ENCODE measurements around the gene SOCS1.

SOCS1 gene

GRCh38 chr16:11213373-11213772, 42.6 kb downstream of the SOCS1 start:
- ChIA-PET POLR2A (no interaction called here), CTCF (no interaction called here)
- no peak for DNase-seq (ENCODE audit: extremely low spot score)
- no peak for TF ChIP-seq FOXK2 (IDR thresholded peaks at IDR 0.05)
- no peak for TF ChIP-seq ARNT (IDR thresholded peaks at IDR 0.05)
- TF ChIP-seq ELF4 (IDR thresholded peaks at IDR 0.05), result no peak
- no peak for TF ChIP-seq BHLHE40 (IDR thresholded peaks at IDR 0.05; ENCODE audit: borderline replicate concordance)
- no peak for TF ChIP-seq CTBP1 (IDR thresholded peaks at IDR 0.05; ENCODE audit: borderline replicate concordance)
- TF ChIP-seq NFRKB (IDR thresholded peaks at IDR 0.05), result no peak
- no peak for TF ChIP-seq SUZ12 (IDR thresholded peaks at IDR 0.05)
- no peak for TF ChIP-seq SP1 (IDR thresholded peaks at IDR 0.05)
- no peak for TF ChIP-seq L3MBTL2 (conservative IDR thresholded peaks at IDR 0.05)
- no peak for TF ChIP-seq HDGF (IDR thresholded peaks at IDR 0.05; ENCODE audit: borderline replicate concordance)
- no peak for TF ChIP-seq FOXA1 (IDR thresholded peaks at IDR 0.05)
- no peak for TF ChIP-seq FOXM1 (IDR thresholded peaks at IDR 0.05; ENCODE audit: borderline replicate concordance)
- no peak for TF ChIP-seq TARDBP (IDR thresholded peaks at IDR 0.05)
- TF ChIP-seq ZNF384 (IDR thresholded peaks at IDR 0.05), result no peak
- no peak for TF ChIP-seq LEF1 (IDR thresholded peaks at IDR 0.05; ENCODE audit: borderline replicate concordance)

GRCh38 chr16:11212798-11213196, 43.2 kb downstream of the SOCS1 start:
- ChIA-PET POLR2A (interaction anchor here (0.7 to 1.3 kb wide), 2 partner anchors 43 to 52 kb away, joined by 3 to 4 read pairs; partner anchors contain the start of gene SOCS1), CTCF (no interaction called here)
- TF ChIP-seq HDGF (IDR thresholded peaks at IDR 0.05; ENCODE audit: borderline replicate concordance), result no peak
- DNase-seq (ENCODE audit: extremely low spot score), result no peak

GRCh38 chr16:11211977-11212797, 43.8 kb downstream of the SOCS1 start:
- ChIA-PET POLR2A (interaction anchor here (0.7 to 1.3 kb wide), 2 partner anchors 44 to 51 kb away, joined by 3 to 4 read pairs; partner anchors contain the start of gene SOCS1), CTCF (no interaction called here)
- no peak for DNase-seq (ENCODE audit: extremely low spot score)
- TF ChIP-seq L3MBTL2 (conservative IDR thresholded peaks at IDR 0.05) (no peak), LEF1 (IDR thresholded peaks at IDR 0.05; ENCODE audit: borderline replicate concordance) (no peak), FOXK2 (IDR thresholded peaks at IDR 0.05) (no peak), BHLHE40 (IDR thresholded peaks at IDR 0.05; ENCODE audit: borderline replicate concordance) (no peak), SUZ12 (IDR thresholded peaks at IDR 0.05) (no peak), FOXA1 (IDR thresholded peaks at IDR 0.05) (no peak), HDGF (IDR thresholded peaks at IDR 0.05; ENCODE audit: borderline replicate concordance) (no peak), FOXM1 (IDR thresholded peaks at IDR 0.05; ENCODE audit: borderline replicate concordance) (no peak), CTBP1 (IDR thresholded peaks at IDR 0.05; ENCODE audit: borderline replicate concordance) (no peak), PKNOX1 (IDR thresholded peaks at IDR 0.05) (no peak), SP1 (IDR thresholded peaks at IDR 0.05) (no peak), ZNF384 (IDR thresholded peaks at IDR 0.05) (no peak), NFRKB (IDR thresholded peaks at IDR 0.05) (no peak), ELF4 (IDR thresholded peaks at IDR 0.05) (no peak), TARDBP (IDR thresholded peaks at IDR 0.05) (no peak), ARNT (IDR thresholded peaks at IDR 0.05) (no peak)

- no peak for DNase-seq (ENCODE audit: extremely low spot score)
- POLR2A ChIA-PET, result interaction anchor here (1.3 kb wide), 1 partner anchor 45 kb away, joined by 4 read pairs; the partner anchor contains the start of gene SOCS1
- TF ChIP-seq HDGF (IDR thresholded peaks at IDR 0.05; ENCODE audit: borderline replicate concordance) (no peak), FOXA1 (IDR thresholded peaks at IDR 0.05) (no peak), FOXK2 (IDR thresholded peaks at IDR 0.05) (no peak), L3MBTL2 (conservative IDR thresholded peaks at IDR 0.05) (no peak), FOXM1 (IDR thresholded peaks at IDR 0.05; ENCODE audit: borderline replicate concordance) (no peak), SUZ12 (IDR thresholded peaks at IDR 0.05) (no peak), SP1 (IDR thresholded peaks at IDR 0.05) (no peak), ARNT (IDR thresholded peaks at IDR 0.05) (no peak), ELF4 (IDR thresholded peaks at IDR 0.05) (no peak), BHLHE40 (IDR thresholded peaks at IDR 0.05; ENCODE audit: borderline replicate concordance) (no peak), PKNOX1 (IDR thresholded peaks at IDR 0.05) (no peak), CTBP1 (IDR thresholded peaks at IDR 0.05; ENCODE audit: borderline replicate concordance) (no peak), ZNF384 (IDR thresholded peaks at IDR 0.05) (no peak), LEF1 (IDR thresholded peaks at IDR 0.05; ENCODE audit: borderline replicate concordance) (no peak), TARDBP (IDR thresholded peaks at IDR 0.05) (no peak), NFRKB (IDR thresholded peaks at IDR 0.05) (no peak)
- CTCF ChIA-PET, result no interaction called here
These were observed 44.7 kb downstream of the SOCS1 start for GRCh38 chr16:11211061-11211976.

GRCh38 chr16:11210260-11210659, 45.7 kb downstream of the SOCS1 start:
- ChIA-PET CTCF (no interaction called here), POLR2A (no interaction called here)
- DNase-seq (ENCODE audit: extremely low spot score), result no peak
- TF ChIP-seq LEF1 (IDR thresholded peaks at IDR 0.05; ENCODE audit: borderline replicate concordance) (no peak), FOXA1 (IDR thresholded peaks at IDR 0.05) (no peak), FOXM1 (IDR thresholded peaks at IDR 0.05; ENCODE audit: borderline replicate concordance) (no peak), ARNT (IDR thresholded peaks at IDR 0.05) (no peak), CTBP1 (IDR thresholded peaks at IDR 0.05; ENCODE audit: borderline replicate concordance) (no peak), SUZ12 (IDR thresholded peaks at IDR 0.05) (no peak), NFRKB (IDR thresholded peaks at IDR 0.05) (no peak), PKNOX1 (IDR thresholded peaks at IDR 0.05) (no peak), L3MBTL2 (conservative IDR thresholded peaks at IDR 0.05) (no peak), ELF4 (IDR thresholded peaks at IDR 0.05) (no peak)

Data from HEK293T (cell line).